Measurements from ENCODE around the gene IFNLR1. TPM values are rescaled to one million over a fixed set of nuclear protein-coding genes. Genes with fewer than 3 reads are reported as not detected.

Gene IFNLR1
- total and polyA plus RNA-seq, 2 of the 8 experiments (the other 6 are each of a cell fraction or from before 2014, with no cell fraction given), result 6.8 to 10.1 TPM

- POLR2A ChIA-PET (ENCODE audit: partially characterized antibody), result no interaction called here
- no peak overlapping the region for H3K27ac ChIP-seq (ENCODE audit: low read depth, low read length)
- TF ChIP-seq KDM4A (IDR thresholded peaks at IDR 0.05; ENCODE audit: low read depth, low read length, severe bottlenecking) (no peak), TEAD4 (IDR thresholded peaks at IDR 0.05; ENCODE audit: low read depth, low read length) (no peak)
- H4K91ac ChIP-seq (replicated peaks; ENCODE audit: insufficient read length, low read length), result no peak overlapping the region
- 90% methylated on average over 3 of the region's 3 CpGs; no CpG with 5 or more reads in 1 of the 2 experiments for WGBS, 2 experiments (ENCODE audit: extremely low coverage in 1 of 2, insufficient coverage in 1 of 2, insufficient read length in 1 of 2, insufficient replicate concordance in 2 of 2, low coverage in 1 of 2, low lambda C conversion rate in 2 of 2, missing lambda C conversion rate in 1 of 2)
- H2AK5ac ChIP-seq (ENCODE audit: low read depth, low read length), result no peak overlapping the region
- H2BK12ac ChIP-seq (ENCODE audit: low read depth, low read length), result no peak overlapping the region
- no peak overlapping the region for H4K8ac ChIP-seq (ENCODE audit: extremely low read depth, insufficient read depth, low read length)
- H2BK15ac ChIP-seq (ENCODE audit: low read length), result no peak overlapping the region
- no peaks in the 10 kb centered on the region for H3K23me2 ChIP-seq (ENCODE audit: low read depth, low read length)
- no peaks in the 10 kb centered on the region for H3K79me1 ChIP-seq (ENCODE audit: low read depth, low read length)
- no peak overlapping the region for H3K4me3 ChIP-seq (ENCODE audit: extremely low read depth in 1 of 4, insufficient read depth in 2 of 4, low read depth in 3 of 4, low read length in 4 of 4)
- no peak overlapping the region for H3K23ac ChIP-seq (ENCODE audit: insufficient read length)
- H3K79me2 ChIP-seq (ENCODE audit: control insufficient read depth in 1 of 2, insufficient read depth in 2 of 2, low read length in 2 of 2), result no peaks in the 10 kb centered on the region
- H3K18ac ChIP-seq (ENCODE audit: extremely low read depth, low read length), result no peak overlapping the region
- no peak overlapping the region for H4K5ac ChIP-seq (ENCODE audit: insufficient read length, low read depth, low read length)
- peaks cover 0 to 4% (median 2%) of the 10 kb centered on the region in 4 experiments; a peak in 4 of 7 replicates for H3K4me1 ChIP-seq (replicated peaks in 1 of 4; ENCODE audit: control insufficient read depth in 3 of 4, insufficient read depth in 4 of 4, low read length in 3 of 4)
- CTCF ChIA-PET (ENCODE audit: partially characterized antibody), result no interaction called here
- H2BK20ac ChIP-seq (ENCODE audit: low read length), result no peak overlapping the region
- no peak overlapping the region for H3K4me2 ChIP-seq (ENCODE audit: insufficient read depth in 1 of 2, low read depth in 2 of 2, low read length in 2 of 2)
- H3K9ac ChIP-seq (replicated peaks in 1 of 4; ENCODE audit: extremely low read depth in 1 of 4, low read depth in 3 of 4, low read length in 3 of 4), result no peak overlapping the region
- peaks cover 3 to 5% of the 10 kb centered on the region in 2 experiments; a peak in 1 of 4 replicates for H3K9me3 ChIP-seq (ENCODE audit: insufficient read depth in 2 of 2, low read depth in 1 of 2, low read length in 1 of 2)
- no peak for FAIRE-seq
- no peak overlapping the region for H3K14ac ChIP-seq (ENCODE audit: insufficient read length)
- H3K56ac ChIP-seq (replicated peaks; ENCODE audit: insufficient read length, low read depth, low read length), result no peak overlapping the region
- no peak overlapping the region for H2AFZ ChIP-seq (ENCODE audit: low read length)
- no peaks in the 10 kb centered on the region for H4K20me1 ChIP-seq (replicated peaks in 1 of 2; ENCODE audit: control insufficient read depth in 1 of 2, insufficient read depth in 2 of 2, low read length in 2 of 2)
- no peak overlapping the region for H3K4ac ChIP-seq (replicated peaks; ENCODE audit: insufficient read length, low read depth, low read length)
- no peak overlapping the region for H2BK120ac ChIP-seq (replicated peaks; ENCODE audit: low read depth, low read length)
- DNase-seq (ENCODE audit: low read depth in 1 of 2, low spot score in 2 of 2), result no peak
- no peaks in the 10 kb centered on the region; a peak in 3 of 7 replicates for H3K27me3 ChIP-seq (replicated peaks in 1 of 4; ENCODE audit: control insufficient read depth in 3 of 4, extremely low read depth in 1 of 4, insufficient read depth in 3 of 4, low read length in 3 of 4)
- H3K36me3 ChIP-seq (ENCODE audit: control insufficient read depth in 2 of 4, insufficient read depth in 4 of 4, low read length in 3 of 4), result no peaks in the 10 kb centered on the region
- no peak overlapping the region for H2BK5ac ChIP-seq (ENCODE audit: low read depth, low read length)
These were observed 56.7 kb downstream of the IFNLR1 start for GRCh38 chr1:24130385-24130784.

Measured in H1 (cell line).